ENCODE data around the gene EIF4B. TPM values are rescaled to one million over a fixed set of nuclear protein-coding genes. Genes with fewer than 3 reads are reported as not detected.

Gene EIF4B
- total and polyA plus RNA-seq, 9 of the 15 experiments (the other 6 are each of a cell fraction or from before 2014, with no cell fraction given) = 138 to 669 (median 552) TPM

- TF ChIP-seq RFX5 (IDR thresholded peaks at IDR 0.05; ENCODE audit: low read depth, low read length) (no peak), NELFE (IDR thresholded peaks at IDR 0.05; ENCODE audit: insufficient read depth, insufficient read length) (no peak), CREM (IDR thresholded peaks at IDR 0.05; ENCODE audit: low read depth) (peak; percentile 6; the same call in 1 of the 2 replicates), NFRKB (IDR thresholded peaks at IDR 0.05; ENCODE audit: low read depth) (peak; percentile 52; the same call in 1 of the 2 replicates), NEUROD1 (IDR thresholded peaks at IDR 0.05; ENCODE audit: borderline replicate concordance, low read depth, low read length, partially characterized antibody) (no peak), CC2D1A (IDR thresholded peaks at IDR 0.05) (peak; percentile 38; the same call in 1 of the 2 replicates), GTF3C2 (IDR thresholded peaks at IDR 0.05; ENCODE audit: borderline replicate concordance, extremely low read depth, insufficient read length) (no peak), SMARCE1 (IDR thresholded peaks at IDR 0.05) (peak; percentile 45; the same call in 1 of the 2 replicates), SAFB (IDR thresholded peaks at IDR 0.05; ENCODE audit: borderline replicate concordance, low read depth, low read length) (peak; percentile 35; the same call in 1 of the 2 replicates), ZNF436 (CRISPR knock-in tag; IDR thresholded peaks at IDR 0.05) (0 out of 2 replicates have a peak, but pooled peaks have one; percentile 24), HES1 (IDR thresholded peaks at IDR 0.05; ENCODE audit: low read depth) (peak; percentile 30; the same call in 1 of the 2 replicates), FOXP1 (CRISPR knock-in tag; IDR thresholded peaks at IDR 0.05) (peak; percentile 23; the same call in 1 of the 2 replicates), RBFOX2 (IDR thresholded peaks at IDR 0.05; ENCODE audit: low read depth, low read length) (peak; percentile 80), PHF8 (IDR thresholded peaks at IDR 0.05; ENCODE audit: borderline replicate concordance, low read length) (peak; percentile 56; the same call in 1 of the 2 replicates), CHD1 (IDR thresholded peaks at IDR 0.05; ENCODE audit: low read length) (peak; percentile 58), ZBTB9 (CRISPR knock-in tag; IDR thresholded peaks at IDR 0.05) (0 out of 2 replicates have a peak, but pooled peaks have one; percentile 48), SUPT5H (IDR thresholded peaks at IDR 0.05) (peak; percentile 88), ZNF197 (CRISPR knock-in tag; IDR thresholded peaks at IDR 0.05; ENCODE audit: low read depth) (0 out of 2 replicates have a peak, but pooled peaks have one; percentile 31), CBFA2T3 (IDR thresholded peaks at IDR 0.05) (no peak), NFIC (IDR thresholded peaks at IDR 0.05) (peak; percentile 35; the same call in 1 of the 2 replicates), NCOA1 (IDR thresholded peaks at IDR 0.05; ENCODE audit: low read depth) (peak; percentile 54), KDM4B (IDR thresholded peaks at IDR 0.05; ENCODE audit: borderline replicate concordance in 2 of 2, low read depth in 1 of 2) (no peak), SMARCA5 (IDR thresholded peaks at IDR 0.05) (0 out of 2 replicates have a peak, but pooled peaks have one; percentile 23), CREB3 (tag; conservative IDR thresholded peaks at IDR 0.05; ENCODE audit: low read depth) (no peak), HDAC2 (IDR thresholded peaks at IDR 0.05) (peak; percentile 29; the same call in 1 of the 2 replicates)
These were observed 40.5 kb downstream of the EIF4B start (continued) for GRCh38 chr12:53046655-53047220.
